Gastroesophageal sphincter (tissue), 4 donors: ENCODE results near the gene PROC. TPM values are rescaled to one million over a fixed set of nuclear protein-coding genes. Genes with fewer than 3 reads are reported as not detected.

Experiments used
- ATAC-seq: fragments of 150-250 bp; one replicate; pipeline ENCODE4 v1.9.1; 2016; ENCODE audit warnings: mild to moderate bottlenecking, moderate library complexity
- H3K27ac ChIP-seq, 4 donors: fragments of 200-600 bp; sonication (generic) in 3 of 4; 1 replicate in 3 of 4; 2 replicates in 1 of 4; pipeline ENCODE4 v1.5.1; 2016 to 2019
- H3K27me3 ChIP-seq: fragments of 200-600 bp; sonication (generic); one replicate; pipeline ENCODE4 v1.5.1; 2019
- H3K36me3 ChIP-seq, 2 donors: fragments of 200-600 bp; sonication (generic); one replicate each; pipeline ENCODE4 v1.5.1; 2019; ENCODE audit warnings: control low read depth in 1 of 2
- H3K4me1 ChIP-seq, 3 donors: fragments of 200-600 bp; sonication (generic); 1 replicate in 2 of 3; 2 replicates in 1 of 3; pipeline ENCODE4 v1.5.1; 2016 to 2019; ENCODE audit warnings: control low read depth in 2 of 3
- H3K4me3 ChIP-seq, 2 donors: fragments of 200-600 bp; sonication (generic); one replicate each; pipeline ENCODE4 v1.5.1; 2019; ENCODE audit warnings: mild to moderate bottlenecking in 1 of 2, moderate library complexity in 1 of 2
- H3K9me3 ChIP-seq, 3 donors: fragments of 200-600 bp; sonication (generic); one replicate each; pipeline ENCODE4 v1.5.1; 2017 to 2019; ENCODE audit warnings: control low read depth in 2 of 3
- CTCF ChIP-seq, 4 experiments: fragments of 200-600 bp in 2 of 4; fragments of 450-650 bp in 2 of 4; sonication (generic) in 1 of 4; IDR thresholded peaks; one replicate each; pipeline ENCODE4 v1.5.1; 2017 to 2019; ENCODE audit warnings: antibody characterized with exemption in 4 of 4, mild to moderate bottlenecking in 2 of 4, moderate library complexity in 2 of 4
- EP300 ChIP-seq: sonication (generic); formaldehyde crosslinking; IDR thresholded peaks from one replicate; pipeline ENCODE4 v1.6.1; 2017; ENCODE audit warnings: antibody characterized with exemption, mild to moderate bottlenecking
- POLR2A ChIP-seq, 2 donors: fragments of 450-650 bp; IDR thresholded peaks; one replicate each; pipeline ENCODE4 v1.6.1; 2017; ENCODE audit warnings: antibody characterized with exemption in 2 of 2, mild to moderate bottlenecking in 2 of 2, moderate library complexity in 1 of 2
- POLR2AphosphoS5 ChIP-seq: sonication (generic); formaldehyde crosslinking; IDR thresholded peaks from one replicate; pipeline ENCODE4 v1.6.1; 2017; ENCODE audit warnings: antibody characterized with exemption
- WGBS, 2 donors: methylation state at CpG; one replicate each; pipeline ENCODE4 v1.1.5; 2018; ENCODE audit warnings: low coverage in 1 of 2; 5-methylcytosine and 5-hydroxymethylcytosine counted together
- total RNA-seq, 4 donors: library from RNA; depleted of rRNA; stranded (reverse); fragments of >200 nt; gene quantifications; one replicate each; pipeline ENCODE4 v1.1.0, GENCODE V29; 2016

The PROC gene
- total RNA-seq, 4 donors from 2014 or later, result not detected

- no peaks in the 10 kb centered on the region for H3K9me3 ChIP-seq
- no peaks in the 10 kb centered on the region for H3K27me3 ChIP-seq
- no peak overlapping the region for H3K27ac ChIP-seq
- H3K4me1 ChIP-seq, result peaks cover 3 to 82% (median 5%) of the 10 kb centered on the region in 3 donors
- H3K4me3 ChIP-seq, result no peak overlapping the region
- whole genome bisulfite sequencing, 2 donors, result 48 to 69% methylated on average over 2 to 3 of the region's 3 CpGs
- TF ChIP-seq POLR2AphosphoS5, result no peak
- TF ChIP-seq POLR2A (IDR thresholded peaks at IDR 0.05), result no peak
- no peak for TF ChIP-seq CTCF (IDR thresholded peaks at IDR 0.05)
- no peak for TF ChIP-seq EP300
- H3K36me3 ChIP-seq, result no peaks in the 10 kb centered on the region
- no peak for ATAC-seq
Measured at GRCh38 chr2:127382831-127383230, 35.4 kb upstream of the PROC start.

DNA sequence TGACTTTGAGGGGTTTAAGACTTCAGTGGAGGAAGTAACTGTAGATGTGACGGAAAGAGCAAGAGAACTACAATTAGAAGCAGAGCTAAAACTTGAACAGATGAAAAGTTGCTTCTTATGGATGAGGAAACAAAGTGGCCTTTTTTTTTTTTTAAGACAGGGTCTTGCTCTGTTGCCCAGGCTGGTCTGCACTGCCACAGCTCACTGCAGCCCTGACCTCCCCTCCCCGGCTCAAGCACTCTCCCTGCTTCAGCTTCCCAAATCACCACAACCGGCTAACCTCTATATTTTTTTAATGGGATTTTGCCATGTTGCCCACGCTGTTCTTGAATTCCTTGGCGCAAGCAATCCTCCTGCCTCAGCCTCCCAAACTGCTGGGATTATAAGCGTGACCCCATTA is 33.7 kb upstream of the PROC start:
- Histone ChIP-seq H3K27ac (no peak overlapping the region), H3K9me3 (no peaks in the 10 kb centered on the region), H3K4me3 (no peak overlapping the region), H3K36me3 (no peaks in the 10 kb centered on the region), H3K4me1 (peaks cover 3 to 81% (median 5%) of the 10 kb centered on the region in 3 donors), H3K27me3 (no peaks in the 10 kb centered on the region)
- 83 to 97% methylated on average over 6 of the region's 6 CpGs for WGBS, 2 donors
- ATAC-seq, result no peak
- TF ChIP-seq POLR2A (IDR thresholded peaks at IDR 0.05), result no peak
- no peak for TF ChIP-seq EP300
- no peak for TF ChIP-seq CTCF (IDR thresholded peaks at IDR 0.05)
- no peak for TF ChIP-seq POLR2AphosphoS5

- peaks cover 3 to 65% (median 3%) of the 10 kb centered on the region in 3 donors for H3K4me1 ChIP-seq
- peak overlapping the region in 3 of 4 donors; percentile 100 for H3K27ac ChIP-seq
- no peak for ATAC-seq
- H3K36me3 ChIP-seq, result no peaks in the 10 kb centered on the region
- H3K27me3 ChIP-seq, result no peaks in the 10 kb centered on the region
- peak overlapping the region in 1 of 2 donors; percentile 87 for H3K4me3 ChIP-seq
- no peak for TF ChIP-seq POLR2AphosphoS5
- no peak for TF ChIP-seq CTCF (IDR thresholded peaks at IDR 0.05)
- no peak for TF ChIP-seq EP300
- TF ChIP-seq POLR2A (IDR thresholded peaks at IDR 0.05), result no peak
- WGBS, 2 donors, result 51 to 70% methylated on average over 4 of the region's 4 CpGs
- H3K9me3 ChIP-seq, result no peaks in the 10 kb centered on the region
Measured at GRCh38 chr2:127386246-127386645, 32.0 kb upstream of the PROC start.

GRCh38 chr2:127386764-127387654 is 31.2 kb upstream of the PROC start:
- Histone ChIP-seq H3K9me3 (no peaks in the 10 kb centered on the region), H3K4me1 (peaks cover 0 to 59% (median 3%) of the 10 kb centered on the region in 3 donors), H3K27me3 (no peaks in the 10 kb centered on the region), H3K36me3 (no peaks in the 10 kb centered on the region), H3K27ac (peak overlapping the region; percentile 100), H3K4me3 (peak overlapping the region; percentile 87 to 93)
- 0 to 4% methylated on average over 7 of the region's 58 CpGs for WGBS, 2 donors
- ATAC-seq, result peak; percentile 83
- TF ChIP-seq POLR2A (IDR thresholded peaks at IDR 0.05), result no peak
- TF ChIP-seq EP300, result no peak
- no peak for TF ChIP-seq CTCF (IDR thresholded peaks at IDR 0.05)
- peak; percentile 31 for TF ChIP-seq POLR2AphosphoS5
